SK-MEL-5 (cell line): ENCODE results near the gene ZNF174. TPM values are rescaled to one million over a fixed set of nuclear protein-coding genes. Genes with fewer than 3 reads are reported as not detected.

Source experiments
- DNase-seq: peaks from one replicate; pipeline ENCODE4 v3.0.0-alpha.2; 2016; ENCODE audit warnings: low read depth, low spot score
- in situ Hi-C: cut with HindIII; loops from 2 replicates; pipeline ENCODE4 v1.10.0; 2016; ENCODE audit warnings: low sequenced_read_pairs, high pct_unique_total_duplicates, low pct_unique_long_range_greater_than_20kb
- total RNA-seq: library from RNA; depleted of rRNA; stranded (reverse); fragments of >200 nt; shearing (Covaris generic); gene quantifications from 2 replicates; pipeline ENCODE4 v1.2.3, GENCODE V29; 2014; rRNA removed

ZNF174 gene
- total RNA-seq, 1 experiment from 2014 or later: 11.6 TPM

GRCh38 chr16:3431779-3432219 lies 30.8 kb downstream of the ZNF174 start:
- in situ Hi-C loops: no loop called here
- peak; percentile 63 for DNase-seq

GRCh38 chr16:3434373-3434772 lies 33.4 kb downstream of the ZNF174 start:
- in situ Hi-C loops: no loop called here
- no peak for DNase-seq

GRCh38 chr16:3439637-3440036 lies 38.6 kb downstream of the ZNF174 start:
- no peak for DNase-seq
- in situ Hi-C loops: no loop called here

DNA sequence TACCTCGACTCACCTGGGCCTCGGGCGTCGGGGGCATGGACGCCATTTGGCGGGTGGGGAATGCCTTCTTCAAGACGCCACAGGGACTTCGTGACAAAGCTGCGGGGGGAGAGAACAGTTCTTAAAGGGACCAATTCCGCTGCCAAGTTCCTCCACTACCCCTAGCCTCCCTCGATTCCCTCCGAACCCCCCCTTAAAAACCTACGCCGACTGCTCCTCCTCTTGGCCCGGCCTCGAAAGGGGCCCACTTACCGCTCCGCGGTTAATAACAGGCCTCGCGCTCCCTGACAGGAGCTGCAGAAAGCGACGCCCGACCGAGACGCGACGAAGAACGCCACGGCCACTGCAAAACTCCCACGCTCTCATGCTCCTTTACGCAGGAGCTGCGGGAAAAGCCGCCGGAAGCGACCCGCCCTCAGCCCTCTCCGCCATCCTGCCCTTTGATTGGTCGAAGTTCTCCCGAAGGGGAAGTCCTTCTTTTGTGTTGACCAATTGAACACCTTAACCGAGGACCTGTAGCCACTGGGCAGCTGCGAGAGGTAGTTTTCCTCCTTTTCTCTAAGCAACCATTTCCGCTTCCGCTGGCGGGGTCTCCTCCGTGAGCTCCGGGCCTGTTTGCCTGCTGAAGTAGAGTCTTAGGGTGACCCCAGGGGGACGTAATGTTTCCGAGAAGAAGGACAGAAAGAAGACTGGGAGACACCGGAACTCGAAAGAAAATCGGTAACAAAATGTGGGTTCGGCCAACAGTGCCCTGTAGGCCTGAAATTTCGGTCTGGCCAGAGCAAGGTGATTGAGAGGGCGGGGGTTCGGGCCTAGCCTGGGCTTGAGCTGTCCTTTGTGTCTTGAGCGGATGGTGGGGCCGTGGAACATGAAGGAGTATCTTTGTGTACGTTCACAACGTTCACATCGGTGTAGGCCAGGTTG lies 42.4 kb downstream of the ZNF174 start, which contains the start of the genes NAA60 and ZNF597:
Gene NAA60, plus strand, starts transcription at position 573 of the 924 bp plus-strand sequence. CDS start 32,548 bp downstream, outside the sequence.
Gene ZNF597, minus strand, starts transcription at position 397 of the 924 bp plus-strand sequence. Its CDS starts 351 bp downstream, at position 46.
- peak; percentile 94 for DNase-seq
- in situ Hi-C loops: no loop called here

DNA sequence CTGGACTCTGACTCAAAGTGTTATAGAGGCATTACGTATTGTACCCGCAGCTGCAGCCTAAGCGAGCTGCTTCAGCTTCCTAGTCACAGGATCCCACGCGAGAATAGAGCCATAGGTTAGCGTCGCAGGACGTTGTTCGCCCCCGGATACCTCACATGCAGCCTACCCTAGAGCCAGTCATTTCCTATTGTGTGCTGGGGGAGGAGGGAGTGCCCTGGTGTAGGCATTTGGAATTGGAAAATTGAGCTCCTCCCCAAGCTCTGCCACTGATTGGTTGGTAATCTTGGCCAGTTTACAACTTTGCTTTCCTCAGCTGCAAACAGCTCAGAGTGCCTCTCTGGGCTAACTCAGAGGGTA lies 43.0 kb downstream of the ZNF174 start:
- in situ Hi-C loops: no loop called here
- DNase-seq: peak; percentile 61

GRCh38 chr16:3454093-3454492 lies 53.1 kb downstream of the ZNF174 start:
- in situ Hi-C loops: no loop called here
- no peak for DNase-seq

GRCh38 chr16:3454631-3455147 lies 53.7 kb downstream of the ZNF174 start:
- no peak for DNase-seq
- in situ Hi-C loops: no loop called here

DNA sequence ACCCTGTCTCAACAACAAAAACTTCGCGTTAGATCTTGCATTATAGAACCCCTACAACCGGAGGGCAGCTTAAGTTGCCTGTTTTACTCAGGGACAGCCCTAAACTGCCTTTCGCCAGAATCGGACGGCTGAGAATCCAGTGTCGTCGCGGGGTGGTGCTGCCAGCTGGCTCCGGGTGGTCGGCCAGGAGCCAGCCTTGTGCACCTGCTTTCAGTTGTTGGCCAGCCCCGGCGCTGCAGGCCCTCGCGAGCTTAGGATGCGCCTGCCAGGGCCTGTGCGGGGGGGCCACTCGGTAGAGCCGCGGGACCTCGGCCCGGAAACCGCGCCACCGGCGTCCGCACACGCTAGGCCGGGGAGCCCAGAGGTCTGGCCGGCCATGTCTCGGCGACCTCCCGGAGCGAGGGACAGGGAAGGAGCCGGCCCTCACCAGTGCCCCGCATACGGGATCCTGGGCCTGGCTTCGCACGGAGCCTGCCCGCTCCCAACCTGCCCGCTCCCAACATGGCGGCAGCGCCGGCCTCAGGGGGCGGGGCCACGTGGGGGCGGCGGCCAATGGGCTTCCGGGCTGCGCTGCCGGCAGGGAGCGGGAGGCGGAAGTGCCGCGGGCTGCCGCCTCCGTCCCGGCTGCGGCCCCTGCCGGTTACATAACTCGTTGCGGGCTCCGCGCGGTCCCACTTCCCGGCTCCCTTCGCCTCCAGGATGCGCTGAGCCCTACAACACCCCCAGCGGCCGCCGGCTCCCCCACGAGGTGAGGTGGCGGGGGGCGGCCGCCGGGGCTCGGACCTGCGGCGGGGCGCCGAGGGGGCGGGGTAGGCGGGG lies 56.6 kb downstream of the ZNF174 start:
- in situ Hi-C loops: no loop called here
- peak; percentile 84 for DNase-seq

- DNase-seq: no peak
- in situ Hi-C loops: no loop called here
Observed at GRCh38 chr16:3458278-3458851, 57.4 kb downstream of the ZNF174 start.

GRCh38 chr16:3458852-3459361 lies 57.9 kb downstream of the ZNF174 start:
- DNase-seq: no peak
- in situ Hi-C loops: no loop called here

Other genes starting within 250 kb of the ZNF174 start
- gene OR1F1, start 213.0 kb upstream of the ZNF174 start, total RNA-seq: 0.21 TPM in 1 of 2 replicates, not detected in the other
- 9.4 and 11.5 TPM in 2 replicates for gene ZNF200, start 166.1 kb upstream of the ZNF174 start, total RNA-seq
- not detected in 2 replicates for gene MEFV, start 144.6 kb upstream of the ZNF174 start, total RNA-seq
- 42.9 and 48.0 TPM in 2 replicates for gene ZNF263, start 117.7 kb upstream of the ZNF174 start, total RNA-seq
- gene TIGD7, start 95.8 kb upstream of the ZNF174 start, total RNA-seq: 2.8 and 3.6 TPM in 2 replicates
- gene ZNF75A, start 95.7 kb upstream of the ZNF174 start, total RNA-seq: 17.2 and 17.6 TPM in 2 replicates
- gene OR2C1, start 45.3 kb upstream of the ZNF174 start, total RNA-seq: not detected in 2 replicates
- gene ZSCAN32, start 211 bp upstream of the ZNF174 start, total RNA-seq: 9.0 and 13.3 TPM in 2 replicates
- 2.8 and 3.1 TPM in 2 replicates for gene ZNF597, start 42.3 kb downstream of the ZNF174 start, total RNA-seq
- gene NAA60, start 42.5 kb downstream of the ZNF174 start, total RNA-seq: 4.7 and 5.2 TPM in 2 replicates
- gene C16orf90, start 94.3 kb downstream of the ZNF174 start, total RNA-seq: not detected in 2 replicates
- 19.0 and 23.6 TPM in 2 replicates for gene CLUAP1, start 99.8 kb downstream of the ZNF174 start, total RNA-seq
- not detected in 2 replicates for gene NLRC3, start 176.2 kb downstream of the ZNF174 start, total RNA-seq
- 1.8 and 2.0 TPM in 2 replicates for gene SLX4, start 210.4 kb downstream of the ZNF174 start, total RNA-seq